HG03045 (cell line): ENCODE measurements around the gene ZNF543.
"Not testable (repeated sequence)": the region's sequence is repeated elsewhere in the genome, so short reads cannot be mapped to it uniquely, and the experiment has no call there.

ENCODE experiments used
- ATAC-seq: cut with Tn5 transposase; IDR thresholded peaks from one replicate; pipeline ENCODE4 v1.9.1; 2021; ENCODE audit warnings: mild to moderate bottlenecking, moderate library complexity; ENCODE audit not compliant: unreplicated experiment

ZNF543 gene

GRCh38 chr19:57320180-57321084, at the start of gene ZNF543:
TSS of gene ZNF543 (plus strand) at chr19:57320472. CDS start at chr19:57320854, 382 bp downstream.
- peak; percentile 97 for ATAC-seq

- ATAC-seq: no peak
Observed at GRCh38 chr19:57271280-57271679, 49.0 kb upstream of the ZNF543 start.

GRCh38 chr19:57273014-57273413, 47.3 kb upstream of the ZNF543 start:
- ATAC-seq: no peak

DNA sequence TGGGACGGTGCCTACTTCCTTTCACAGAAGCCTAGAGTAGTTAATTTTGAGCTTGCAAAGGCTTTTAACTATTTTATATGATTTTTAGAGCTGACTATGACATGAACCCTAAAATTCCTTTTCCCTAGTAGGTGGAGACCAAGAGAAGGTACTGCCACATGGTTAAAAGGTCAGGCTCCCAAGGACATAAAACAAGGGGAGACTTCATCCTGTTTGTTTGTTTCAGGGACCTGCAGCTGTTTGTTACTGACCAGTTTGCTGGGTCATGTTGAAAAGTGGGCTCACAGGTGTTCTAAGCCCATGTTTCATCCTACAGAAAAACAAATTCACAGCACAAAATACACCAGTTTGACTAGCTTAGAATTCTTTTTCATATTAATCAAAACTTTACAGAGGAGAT, 43.8 kb upstream of the ZNF543 start:
- ATAC-seq: no peak

DNA sequence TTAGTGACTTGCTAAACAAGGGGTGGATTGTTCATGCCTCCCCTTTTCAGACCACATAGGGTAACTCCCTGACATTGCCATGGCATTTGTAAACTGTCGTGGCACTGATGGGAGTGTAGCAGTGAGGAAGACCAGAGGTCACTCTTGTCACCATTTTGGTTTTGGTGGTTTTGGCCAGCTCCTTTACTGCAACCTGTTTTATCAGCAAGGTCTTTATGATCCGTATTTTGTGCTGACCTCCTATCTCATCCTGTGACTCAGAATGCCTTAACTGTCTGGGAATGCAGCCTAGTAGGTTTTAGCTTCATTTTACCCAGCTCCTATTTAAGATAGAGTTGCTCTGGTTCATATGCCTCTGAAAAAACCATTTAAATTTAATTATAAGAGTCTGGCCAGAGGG, 41.8 kb upstream of the ZNF543 start:
- not testable (repeated sequence) for ATAC-seq

DNA sequence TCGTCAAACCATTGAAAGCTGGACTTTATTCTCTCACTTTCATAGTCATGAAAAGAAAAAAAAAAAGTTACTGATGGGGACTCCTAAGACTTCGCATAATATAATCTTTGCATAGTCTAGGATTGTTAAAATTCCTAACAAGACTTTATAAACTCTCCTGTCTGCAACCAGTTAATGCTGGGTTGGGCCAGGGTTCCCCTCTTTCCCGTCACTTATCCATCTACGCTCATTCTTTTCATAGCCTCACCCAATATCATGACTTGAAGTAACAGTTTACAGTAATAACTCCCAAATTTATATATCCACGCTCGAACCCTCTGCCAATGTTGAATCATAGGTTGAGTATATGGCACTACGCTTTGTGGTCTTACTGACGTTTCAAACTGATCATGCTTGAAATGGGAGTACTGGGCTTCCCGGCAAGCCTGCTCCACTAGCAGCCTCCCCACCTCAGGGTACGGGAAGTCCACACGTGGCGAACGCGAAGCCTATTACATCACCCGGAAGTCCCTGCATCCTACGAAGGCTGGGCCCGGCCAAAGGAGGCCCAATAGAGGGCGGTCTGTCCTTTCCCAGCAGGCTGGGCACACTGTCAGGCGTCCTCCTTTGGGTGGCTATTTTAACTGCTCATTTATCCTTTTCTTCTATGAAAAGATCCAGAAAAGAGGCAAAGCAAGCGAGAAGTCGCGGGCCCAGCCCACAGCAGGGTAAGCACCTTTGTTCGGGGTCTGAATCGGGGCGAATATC, 40.7 kb upstream of the ZNF543 start:
- peak; percentile 77 for ATAC-seq

- ATAC-seq: peak; percentile 74
Observed at GRCh38 chr19:57280165-57280961, 39.9 kb upstream of the ZNF543 start, which contains the start of gene ZNF460. TSS of gene ZNF460 (plus strand) at chr19:57280485. CDS start at chr19:57280807, 322 bp downstream.

- ATAC-seq: no peak
Observed at GRCh38 chr19:57280962-57281400, 39.3 kb upstream of the ZNF543 start.

DNA sequence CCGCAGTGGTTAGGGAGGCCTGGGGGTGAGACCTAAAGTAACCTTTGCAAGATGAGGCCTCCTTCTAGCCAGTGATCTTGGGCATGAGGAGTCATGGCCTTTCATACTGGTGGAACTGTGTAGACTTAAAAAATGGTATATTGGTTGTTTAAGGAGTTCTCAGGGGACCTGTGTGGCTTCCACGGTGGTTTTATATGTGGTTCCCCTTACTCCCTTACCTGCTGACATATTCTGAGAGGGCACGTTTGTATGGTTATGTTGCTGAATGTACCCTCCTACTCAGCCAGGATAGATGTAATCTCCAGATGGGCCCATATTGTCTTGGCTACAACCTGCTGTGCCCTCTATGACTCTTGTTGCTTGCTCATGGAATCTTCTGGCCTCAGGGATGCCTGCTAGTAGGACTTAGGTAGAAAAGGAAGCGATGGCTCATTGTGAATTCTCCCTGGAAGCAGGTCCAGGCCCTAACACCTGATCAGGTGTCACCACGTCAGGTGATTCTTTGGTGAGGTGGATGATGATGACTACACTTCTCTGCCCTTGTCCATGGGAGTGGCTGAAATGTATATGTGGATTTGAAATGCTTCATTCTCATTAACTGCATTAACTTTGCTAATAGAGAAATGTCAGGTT, 38.1 kb upstream of the ZNF543 start:
- no peak for ATAC-seq

GRCh38 chr19:57288373-57288772, 31.9 kb upstream of the ZNF543 start:
- no peak for ATAC-seq

DNA sequence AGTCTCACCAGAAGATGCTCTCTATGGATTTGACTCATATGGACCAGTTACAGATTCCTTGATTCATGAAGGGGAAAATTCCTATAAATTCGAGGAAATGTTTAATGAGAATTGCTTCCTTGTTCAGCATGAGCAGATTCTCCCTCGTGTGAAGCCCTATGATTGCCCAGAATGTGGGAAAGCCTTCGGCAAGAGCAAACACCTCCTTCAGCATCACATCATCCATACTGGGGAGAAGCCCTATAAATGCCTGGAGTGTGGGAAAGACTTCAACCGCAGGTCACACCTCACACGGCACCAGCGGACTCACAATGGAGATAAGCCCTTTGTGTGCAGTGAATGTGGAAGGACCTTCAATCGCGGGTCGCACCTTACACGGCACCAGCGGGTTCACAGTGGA, 29.3 kb upstream of the ZNF543 start:
- no peak for ATAC-seq

DNA sequence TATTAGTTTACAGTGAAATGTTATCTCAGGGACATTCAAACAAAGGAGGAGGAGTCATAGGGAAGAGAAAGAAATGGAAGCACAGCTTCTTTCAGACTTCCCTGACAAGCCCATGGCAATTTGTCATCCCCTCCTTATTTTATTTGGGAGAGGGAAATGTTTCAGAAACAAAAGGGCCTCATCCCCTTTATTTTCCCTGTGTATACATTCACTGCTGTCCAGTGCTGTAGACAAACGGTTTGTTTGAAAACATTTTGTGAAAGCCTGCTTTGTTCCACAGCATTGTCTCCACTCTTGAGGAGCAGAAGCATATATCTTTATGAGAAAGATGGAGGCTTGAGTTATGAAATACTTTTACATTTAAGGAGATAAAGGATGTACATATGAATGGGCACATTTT, 27.7 kb upstream of the ZNF543 start:
- no peak for ATAC-seq

- no peak for ATAC-seq
Observed at GRCh38 chr19:57293719-57294118, 26.6 kb upstream of the ZNF543 start.

- no peak for ATAC-seq
Observed at GRCh38 chr19:57302020-57302465, 18.2 kb upstream of the ZNF543 start.

GRCh38 chr19:57302727-57303401, 17.4 kb upstream of the ZNF543 start:
- ATAC-seq: no peak

DNA sequence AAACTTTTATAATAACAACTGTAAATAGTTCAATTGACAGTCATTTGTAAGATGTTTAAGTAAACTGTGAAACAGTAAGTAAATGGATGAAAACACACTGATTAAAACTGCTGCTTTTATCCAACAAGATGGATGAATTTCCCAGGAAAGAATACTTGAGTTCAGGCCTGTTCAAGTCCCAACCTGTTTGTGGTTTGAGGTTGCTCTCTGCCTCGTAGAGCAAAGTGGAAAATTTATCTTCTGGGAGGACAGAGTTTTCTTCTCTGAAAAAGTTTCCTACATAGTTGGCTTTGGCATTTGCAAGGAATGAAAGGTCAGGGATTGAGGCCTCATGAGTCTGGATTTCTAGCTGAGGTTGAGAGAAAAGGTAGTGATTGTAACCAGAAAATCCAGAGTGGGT, 15.2 kb upstream of the ZNF543 start:
- ATAC-seq: no peak

DNA sequence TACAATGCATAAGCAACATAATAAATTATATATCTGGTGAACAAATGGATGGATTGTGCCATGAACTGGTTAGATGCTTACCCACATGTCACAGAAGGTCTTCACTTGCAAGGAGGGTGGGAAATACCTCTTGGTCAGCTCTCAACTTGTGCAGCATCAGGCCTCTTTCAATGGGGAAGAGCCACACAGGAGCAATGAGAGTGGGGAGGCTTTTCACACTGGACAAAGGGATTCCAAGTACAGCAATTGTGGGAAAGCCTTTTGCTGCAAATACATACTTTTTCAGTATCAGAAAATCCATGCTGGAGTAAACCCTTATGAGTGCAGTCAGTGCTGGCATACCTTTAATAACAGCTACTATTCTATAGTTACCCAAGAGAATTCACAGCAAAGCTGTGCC, 11.8 kb upstream of the ZNF543 start:
- no peak for ATAC-seq

DNA sequence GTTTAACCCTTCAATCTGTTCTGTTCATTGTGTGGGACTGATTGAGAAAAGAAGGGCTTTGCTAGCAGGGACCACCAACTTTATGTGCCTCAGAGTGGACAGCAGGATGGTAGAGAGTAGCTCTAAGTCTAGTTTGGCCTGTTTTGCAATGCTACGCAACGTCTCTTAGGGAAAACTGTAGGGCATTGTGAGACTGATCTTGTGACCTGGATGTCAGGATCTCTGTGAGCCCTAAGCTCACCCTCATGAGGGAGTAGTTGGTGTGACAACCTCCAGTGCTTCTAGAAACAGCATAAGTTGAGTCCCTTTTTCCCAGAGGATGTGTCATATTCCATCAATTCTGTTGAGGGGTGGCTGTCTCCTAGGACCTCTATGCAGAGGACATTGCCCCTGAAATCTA, 9.5 kb upstream of the ZNF543 start:
- ATAC-seq: no peak

- no peak for ATAC-seq
Observed at GRCh38 chr19:57314146-57314545, 6.1 kb upstream of the ZNF543 start.

- ATAC-seq: no peak
Observed at GRCh38 chr19:57317503-57317902, 2.8 kb upstream of the ZNF543 start.
